Retinal pigment epithelial cell (primary cell): ENCODE results near the gene UBR3.

Experiments
- DNase-seq: peaks from one replicate; pipeline ENCODE4 v3.0.0-alpha.2; 2010; ENCODE audit warnings: low read depth
- H3K4me3 ChIP-seq: 2 replicates; pipeline ENCODE4 v1.5.1; 2011; ENCODE audit warnings: mild to moderate bottlenecking, low read length, control low read depth, moderate library complexity
- CTCF ChIP-seq: conservative IDR thresholded peaks from 2 replicates; pipeline ENCODE4 v1.5.1; 2011; ENCODE audit warnings: low read depth, low read length, control low read depth, inconsistent platforms

The UBR3 gene

GRCh38 chr2:169976335-169976851, 149.1 kb downstream of the UBR3 start:
- H3K4me3 ChIP-seq = no peak overlapping the region
- DNase-seq = no peak
- TF ChIP-seq CTCF = no peak

GRCh38 chr2:169977530-169977929, 150.3 kb downstream of the UBR3 start:
- no peak overlapping the region for H3K4me3 ChIP-seq
- no peak for DNase-seq
- TF ChIP-seq CTCF = no peak

- no peak for TF ChIP-seq CTCF
- no peak for DNase-seq
- no peak overlapping the region for H3K4me3 ChIP-seq
Observed at GRCh38 chr2:169978402-169979017, 151.3 kb downstream of the UBR3 start.

GRCh38 chr2:169979025-169979424, 151.8 kb downstream of the UBR3 start:
- DNase-seq = no peak
- no peak overlapping the region for H3K4me3 ChIP-seq
- no peak for TF ChIP-seq CTCF

- DNase-seq = no peak
Observed at GRCh38 chr2:169980001-169980400, 152.7 kb downstream of the UBR3 start.

GRCh38 chr2:169980643-169981042, 153.4 kb downstream of the UBR3 start:
- DNase-seq = no peak
- no peak overlapping the region for H3K4me3 ChIP-seq
- TF ChIP-seq CTCF = no peak

More at GRCh38 chr2:169980001-169980400, 152.7 kb downstream of the UBR3 start:
- no peak for TF ChIP-seq CTCF
- H3K4me3 ChIP-seq = no peak overlapping the region

GRCh38 chr2:169982929-169983328, 155.7 kb downstream of the UBR3 start:
- TF ChIP-seq CTCF = no peak
- no peak overlapping the region for H3K4me3 ChIP-seq
- no peak for DNase-seq
